IPS-18c (cell line): ENCODE data around the gene RYR2.

Source experiments
- H3K4me3 ChIP-seq: 2 replicates; pipeline ENCODE4 v1.7.0; 2013; ENCODE audit warnings: low read depth, mild to moderate bottlenecking, low read length, moderate library complexity; ENCODE audit not compliant: insufficient read depth
- H3K9me3 ChIP-seq: one replicate; pipeline ENCODE4 v1.6.1; 2013; ENCODE audit warnings: mild to moderate bottlenecking, low read length, moderate library complexity; ENCODE audit not compliant: control insufficient read depth, insufficient read depth

The RYR2 gene

DNA sequence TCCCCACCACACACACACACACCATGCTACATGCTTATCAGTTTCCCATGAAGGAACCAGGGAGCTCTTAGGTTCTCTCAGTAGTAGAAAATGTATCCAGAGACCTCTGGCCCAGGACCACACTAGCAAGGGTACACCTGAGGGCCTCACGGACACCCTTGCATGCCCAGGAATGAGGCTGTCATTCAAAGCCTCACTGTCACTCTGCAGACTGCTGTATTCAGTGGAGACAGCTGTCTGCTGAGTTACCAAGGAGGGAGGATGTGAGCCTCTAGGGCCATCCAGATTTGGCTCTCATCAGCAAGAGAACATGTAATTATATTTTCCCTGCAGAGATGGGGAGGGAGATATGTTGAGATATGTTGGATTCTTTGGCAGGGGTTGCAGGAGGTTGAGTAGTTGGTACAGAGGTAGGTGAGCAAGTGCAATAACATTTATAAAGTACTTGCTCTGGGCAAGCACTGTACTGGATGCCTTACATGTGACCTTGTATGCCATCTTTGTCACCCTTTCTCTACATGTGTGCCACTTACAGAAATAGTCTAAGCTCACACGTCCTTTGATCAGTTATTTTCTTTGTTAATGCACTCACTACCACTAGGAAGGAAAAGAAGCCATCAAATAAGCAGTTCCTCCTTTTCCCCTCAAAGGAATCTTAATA lies 598.2 kb downstream of the RYR2 start:
- Histone ChIP-seq H3K9me3 (no peaks in the 10 kb centered on the region), H3K4me3 (no peak overlapping the region)

DNA sequence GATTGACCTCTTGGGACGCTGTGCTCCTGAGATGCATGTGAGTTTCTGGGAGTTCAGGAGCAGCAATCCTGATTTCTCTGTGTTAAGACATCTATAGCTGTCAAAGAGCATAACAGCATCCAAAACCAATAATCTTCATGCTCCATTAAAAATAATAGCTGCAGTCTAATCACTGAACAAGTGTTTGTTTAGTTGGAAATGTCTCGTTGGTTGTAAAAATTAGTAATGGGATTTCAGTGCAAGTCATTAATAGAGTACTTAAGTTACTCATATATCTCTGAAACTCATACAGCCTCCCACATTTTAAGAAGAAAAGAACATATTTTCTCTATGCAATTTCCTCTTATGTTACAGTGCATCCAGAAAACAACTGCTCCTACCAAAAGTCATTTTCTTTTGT lies 599.0 kb downstream of the RYR2 start:
- no peaks in the 10 kb centered on the region for H3K9me3 ChIP-seq
- no peak overlapping the region for H3K4me3 ChIP-seq

DNA sequence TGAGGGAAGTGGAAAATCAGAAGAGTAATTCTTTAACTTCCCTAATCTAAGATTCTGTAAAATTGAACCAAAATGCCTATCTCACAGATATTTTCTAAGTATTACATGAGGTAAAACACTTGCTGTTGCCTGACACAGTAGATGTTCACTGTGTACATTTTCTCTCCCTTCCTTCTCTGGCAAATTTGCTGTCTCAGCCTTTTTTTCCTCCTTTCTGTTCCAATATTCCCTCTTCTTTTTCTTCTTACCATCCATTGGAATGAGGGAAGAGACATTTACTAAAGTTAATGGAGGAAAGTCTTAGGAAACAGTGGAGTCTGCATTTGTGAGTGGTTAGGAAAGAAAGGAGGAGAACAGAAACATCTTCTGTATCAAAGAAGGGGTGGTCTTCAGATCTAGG lies 608.8 kb downstream of the RYR2 start:
- no peaks in the 10 kb centered on the region for H3K9me3 ChIP-seq
- no peak overlapping the region for H3K4me3 ChIP-seq

DNA sequence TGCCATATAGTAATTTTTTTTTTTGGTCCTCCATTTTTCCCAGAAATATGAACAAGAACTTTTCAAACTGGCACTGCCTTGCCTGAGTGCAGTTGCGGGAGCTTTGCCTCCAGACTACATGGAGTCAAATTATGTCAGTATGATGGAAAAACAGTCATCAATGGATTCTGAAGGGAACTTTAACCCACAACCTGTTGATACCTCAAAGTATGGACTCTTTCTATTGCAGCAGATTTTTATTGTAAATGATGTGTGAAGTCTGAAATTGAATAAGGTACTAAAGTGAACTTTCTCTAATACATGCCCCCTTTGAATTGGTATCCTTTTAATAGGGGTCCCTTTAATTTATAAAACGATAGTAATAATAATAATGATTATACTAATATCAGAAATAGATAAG lies 613.8 kb downstream of the RYR2 start:
- H3K4me3 ChIP-seq: no peak overlapping the region
- no peaks in the 10 kb centered on the region for H3K9me3 ChIP-seq

DNA sequence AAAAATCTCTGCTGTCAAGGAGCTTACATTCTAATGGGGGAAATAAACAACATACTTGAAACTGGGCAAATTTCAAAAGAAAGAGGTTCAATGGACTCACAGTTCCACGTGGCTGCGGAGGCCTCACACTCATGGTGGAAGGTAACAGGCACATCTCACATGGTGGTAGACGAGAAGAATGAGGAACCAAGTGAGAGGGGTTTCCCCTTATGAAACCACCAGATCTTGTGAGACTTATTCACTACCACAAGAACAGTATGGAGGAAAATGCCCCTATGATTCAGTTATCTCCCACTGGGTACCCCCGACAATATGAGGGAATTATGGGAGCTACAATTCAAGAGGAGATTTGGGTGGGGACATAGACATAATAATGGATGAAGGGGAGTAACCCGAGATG lies 622.4 kb downstream of the RYR2 start:
- Histone ChIP-seq H3K9me3 (no peaks in the 10 kb centered on the region), H3K4me3 (no peak overlapping the region)

DNA sequence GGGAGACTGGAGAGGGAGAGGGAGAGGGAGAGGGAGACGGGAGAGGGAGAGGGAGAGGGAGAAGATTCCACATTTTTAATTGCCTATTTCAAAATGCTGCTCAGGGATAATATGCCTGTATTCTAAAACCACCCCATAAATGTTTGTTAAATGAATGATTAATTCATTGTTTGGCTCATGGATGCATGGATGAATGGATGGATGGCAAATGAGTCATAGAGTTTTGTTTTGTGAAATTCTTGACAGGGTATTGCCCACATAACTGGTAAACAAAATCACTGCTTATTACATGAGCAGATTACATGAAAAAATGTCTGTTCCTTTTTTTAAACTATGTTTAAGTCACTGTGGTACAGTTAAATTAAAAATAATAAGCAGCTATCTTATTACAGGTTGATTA lies 628.3 kb downstream of the RYR2 start:
- H3K9me3 ChIP-seq: no peaks in the 10 kb centered on the region
- H3K4me3 ChIP-seq: no peak overlapping the region

DNA sequence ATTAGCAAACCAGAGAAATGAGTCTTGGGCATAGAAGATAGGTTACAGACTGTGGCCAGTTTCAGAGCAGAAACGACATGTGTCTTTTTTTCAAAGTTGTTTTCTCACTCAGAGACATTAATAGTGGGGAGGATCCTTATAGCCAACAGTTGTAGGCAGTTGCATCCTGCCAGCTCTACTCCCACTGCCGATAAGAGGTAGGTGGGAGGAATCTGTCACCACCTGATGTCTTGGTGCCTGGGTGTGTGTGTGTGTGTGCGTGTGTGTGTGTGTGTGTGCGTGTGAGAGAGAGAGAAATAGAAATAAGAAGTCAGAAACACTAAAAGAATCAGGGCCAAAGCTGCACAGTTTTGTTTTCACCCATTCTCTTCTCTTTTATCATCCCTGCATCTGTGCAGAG lies 629.3 kb downstream of the RYR2 start:
- no peaks in the 10 kb centered on the region for H3K9me3 ChIP-seq
- H3K4me3 ChIP-seq: no peak overlapping the region

DNA sequence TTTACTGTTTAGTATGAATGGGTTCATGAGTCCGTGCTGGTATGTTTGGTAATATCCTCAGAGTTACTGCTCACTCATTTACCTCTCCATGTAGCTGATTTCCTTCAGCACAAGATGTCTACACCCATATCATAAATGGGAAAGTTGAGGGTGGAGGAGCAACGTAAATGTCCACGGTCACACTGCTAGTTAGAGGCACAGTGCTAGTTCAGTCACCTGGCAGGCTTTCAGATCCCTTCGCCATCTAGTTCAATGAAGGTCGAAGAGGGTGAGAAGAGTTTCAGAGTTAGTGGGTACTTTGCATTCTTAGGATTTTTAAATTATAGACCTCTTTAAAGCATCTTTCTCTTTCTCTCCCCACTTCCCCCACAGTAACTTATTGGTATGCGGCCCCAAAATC lies 630.0 kb downstream of the RYR2 start:
- Histone ChIP-seq H3K9me3 (no peaks in the 10 kb centered on the region), H3K4me3 (no peak overlapping the region)

DNA sequence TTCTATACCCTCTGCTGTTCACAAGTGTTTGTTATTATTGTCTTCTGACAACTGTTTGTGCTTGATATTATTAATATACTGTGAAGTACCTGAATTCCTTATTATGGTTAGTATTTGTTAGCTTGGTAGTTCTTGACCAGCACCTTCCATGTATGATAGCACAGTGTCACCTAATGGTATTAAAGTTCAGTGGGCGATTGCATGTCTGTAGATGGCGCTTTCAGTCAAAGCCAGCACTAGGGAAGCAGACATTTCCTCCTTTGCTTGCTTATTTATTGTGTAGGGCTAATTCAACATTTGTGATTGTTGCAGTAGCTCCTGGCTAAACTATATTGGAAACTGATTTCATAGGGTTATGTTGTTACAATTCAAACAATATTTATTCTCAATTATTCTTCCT lies 630.8 kb downstream of the RYR2 start:
- no peaks in the 10 kb centered on the region for H3K9me3 ChIP-seq
- no peak overlapping the region for H3K4me3 ChIP-seq

DNA sequence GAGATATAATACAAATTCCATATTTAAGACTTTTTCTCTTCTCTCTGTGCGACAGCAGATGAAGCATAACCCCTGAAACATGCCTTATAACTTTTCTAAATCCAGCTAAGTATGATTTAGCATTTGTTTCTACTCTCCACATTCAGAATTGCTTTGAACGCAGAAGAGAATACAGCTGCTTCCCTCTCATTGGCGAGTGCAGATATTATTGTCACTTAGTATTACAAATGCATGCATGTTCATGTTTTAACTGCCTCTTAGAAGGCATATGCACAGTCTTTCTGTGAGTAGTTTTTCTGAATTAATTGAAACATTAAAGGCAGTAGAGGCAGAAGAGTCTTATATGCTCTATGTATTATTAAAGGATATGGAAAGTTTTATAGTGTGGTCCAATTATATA lies 631.6 kb downstream of the RYR2 start:
- no peaks in the 10 kb centered on the region for H3K9me3 ChIP-seq
- no peak overlapping the region for H3K4me3 ChIP-seq

DNA sequence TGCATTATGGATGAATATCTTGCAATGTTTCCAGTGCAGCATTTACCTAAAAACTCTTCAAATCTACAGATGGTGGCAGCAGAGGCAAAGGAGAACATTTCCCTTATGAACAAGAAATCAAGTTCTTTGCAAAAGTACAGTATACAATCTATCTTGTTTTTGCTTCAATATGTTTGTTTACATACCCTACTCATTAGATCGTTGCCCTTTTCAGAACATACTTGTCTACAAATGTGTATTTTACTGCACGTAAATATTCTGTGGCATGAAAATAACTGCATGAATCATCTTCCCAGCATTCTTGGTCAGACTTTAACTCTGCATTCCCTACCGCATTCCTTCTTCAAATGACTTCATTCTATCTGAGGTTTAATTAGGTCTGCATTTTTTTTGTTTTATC lies 636.0 kb downstream of the RYR2 start:
- H3K9me3 ChIP-seq: no peaks in the 10 kb centered on the region
- no peak overlapping the region for H3K4me3 ChIP-seq

DNA sequence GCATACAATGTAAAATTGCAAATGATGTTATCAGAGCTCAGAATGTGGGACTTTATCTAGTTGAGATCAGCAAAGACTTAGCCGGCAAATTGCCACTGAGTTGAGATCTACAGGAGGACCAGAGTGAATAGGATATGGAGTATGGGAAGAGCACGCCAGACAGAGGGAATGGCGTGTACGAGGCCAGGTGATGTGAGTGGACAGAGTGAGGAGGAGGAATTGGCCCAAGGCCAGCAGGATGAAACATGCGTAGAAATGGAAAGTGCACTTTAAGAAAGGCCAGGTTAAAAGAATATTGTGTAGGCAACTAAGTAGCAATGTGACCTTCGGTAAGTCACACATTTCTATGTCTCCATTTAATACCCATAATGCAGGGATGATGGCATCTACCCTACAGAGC lies 637.7 kb downstream of the RYR2 start:
- Histone ChIP-seq H3K4me3 (no peak overlapping the region), H3K9me3 (no peaks in the 10 kb centered on the region)

DNA sequence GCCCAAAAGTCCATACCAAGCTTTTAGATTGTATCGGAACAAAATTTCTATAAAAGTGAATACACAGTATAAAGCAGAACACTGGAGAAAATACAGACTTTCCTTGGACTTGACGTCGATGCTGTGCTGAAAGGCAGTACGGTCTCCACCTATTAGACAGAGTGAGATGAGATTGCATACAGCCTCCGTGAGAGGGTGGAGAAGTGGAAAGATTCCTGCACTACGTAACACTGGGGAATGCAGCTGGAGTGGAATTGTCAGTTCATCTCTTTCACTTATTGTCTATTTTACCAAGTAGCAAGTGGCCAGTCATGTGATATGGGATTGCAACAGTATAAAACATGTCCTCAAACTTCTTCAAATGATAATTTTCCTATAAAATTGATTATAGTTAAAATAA lies 639.2 kb downstream of the RYR2 start:
- H3K4me3 ChIP-seq: no peak overlapping the region
- peaks cover 2% of the 10 kb centered on the region for H3K9me3 ChIP-seq

DNA sequence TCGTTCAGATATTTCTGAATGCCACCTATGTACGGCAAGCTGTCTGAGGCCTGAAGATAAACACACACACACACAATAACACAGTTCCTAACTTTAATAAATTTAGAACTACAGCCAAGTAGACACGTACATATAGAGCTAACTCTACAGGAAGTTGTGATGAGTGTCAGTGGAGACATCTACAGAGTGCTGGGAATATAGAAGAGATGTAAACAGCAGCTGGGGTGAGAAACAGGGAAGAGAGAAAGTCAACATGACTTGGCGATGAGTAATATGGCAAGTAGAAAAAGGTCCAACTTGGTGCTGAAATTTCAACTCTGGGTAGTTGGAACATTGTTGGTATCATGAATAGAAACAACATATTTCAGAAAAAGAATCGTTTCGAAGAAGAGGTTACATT lies 642.3 kb downstream of the RYR2 start:
- H3K4me3 ChIP-seq: no peak overlapping the region
- peaks cover 2% of the 10 kb centered on the region for H3K9me3 ChIP-seq

DNA sequence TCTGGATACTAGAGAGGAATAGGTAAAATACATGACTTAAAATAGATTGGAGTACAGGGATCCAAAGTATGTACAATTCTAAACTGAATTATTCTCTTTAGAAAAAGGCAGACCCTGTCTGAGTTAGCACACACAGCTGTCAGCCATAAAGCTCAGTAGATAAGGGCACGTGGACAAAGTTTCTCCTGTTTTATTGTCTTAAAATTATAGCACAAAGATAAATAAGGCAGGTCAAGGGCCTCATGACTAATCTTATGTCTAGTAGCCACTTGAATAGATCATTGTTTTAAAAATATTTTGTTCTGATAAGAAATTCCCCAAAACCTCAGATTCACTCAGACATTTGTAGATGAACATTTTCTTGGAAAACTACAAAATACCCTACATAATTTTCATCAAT lies 643.6 kb downstream of the RYR2 start:
- Histone ChIP-seq H3K9me3 (peaks cover 2% of the 10 kb centered on the region), H3K4me3 (no peak overlapping the region)

DNA sequence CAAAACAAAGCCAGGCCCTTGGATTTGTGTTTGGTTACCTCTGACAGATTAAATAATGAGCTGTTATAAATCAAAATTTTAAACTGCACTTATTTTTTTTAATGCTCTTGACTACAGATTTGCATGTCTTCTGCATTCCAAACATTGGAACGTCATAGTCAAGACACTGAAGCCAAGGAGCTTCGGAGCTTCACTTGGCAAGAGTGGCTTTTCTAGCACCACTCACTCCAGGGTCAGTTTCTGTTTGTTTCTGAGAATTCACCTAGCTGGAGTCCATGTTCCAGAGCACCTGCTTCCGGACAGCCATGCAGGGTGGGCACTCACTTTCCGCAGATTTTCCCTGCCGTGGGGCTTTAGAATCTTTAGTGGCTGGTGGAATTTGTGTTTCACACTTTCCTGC lies 645.8 kb downstream of the RYR2 start:
- Histone ChIP-seq H3K9me3 (peaks cover 2% of the 10 kb centered on the region), H3K4me3 (no peak overlapping the region)

DNA sequence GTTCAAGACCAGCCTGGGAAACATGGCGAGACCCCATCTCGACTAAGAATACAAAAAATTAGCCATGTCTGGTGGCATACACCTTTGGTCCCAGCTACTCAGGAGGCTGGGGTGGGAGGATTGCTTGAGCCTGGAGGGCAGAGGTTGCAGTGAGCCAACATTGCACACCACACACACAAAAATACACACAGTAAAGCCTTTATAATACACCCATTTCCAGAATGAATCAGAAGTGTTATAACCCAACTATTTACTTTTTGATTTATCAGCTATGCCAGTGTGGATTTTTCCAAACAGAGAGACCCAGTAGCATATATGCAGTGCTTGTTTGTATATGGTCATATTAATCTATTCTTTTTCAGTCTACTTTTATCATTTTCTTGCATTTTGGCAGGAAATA lies 648.7 kb downstream of the RYR2 start:
- H3K4me3 ChIP-seq: no peak overlapping the region
- peaks cover 2% of the 10 kb centered on the region for H3K9me3 ChIP-seq

DNA sequence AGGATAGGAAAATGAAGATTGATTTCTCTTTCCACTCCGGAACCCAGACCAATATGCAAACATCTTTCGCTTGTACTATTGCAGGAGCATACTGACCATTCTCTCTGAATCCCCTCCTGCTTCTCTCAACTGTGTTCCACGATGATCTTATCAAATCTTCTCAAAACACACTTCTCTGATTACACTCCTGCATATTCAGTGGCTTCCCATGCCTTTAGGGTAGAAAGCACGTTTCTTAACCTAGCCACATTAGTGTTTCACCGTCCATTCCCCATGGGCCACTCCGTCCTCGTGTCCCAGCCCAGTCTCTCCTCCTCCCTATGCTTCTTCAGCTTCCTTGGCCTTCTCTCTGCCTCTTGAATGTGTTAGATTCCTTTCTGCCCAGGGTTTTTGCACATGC lies 650.3 kb downstream of the RYR2 start:
- Histone ChIP-seq H3K4me3 (no peak overlapping the region), H3K9me3 (no peaks in the 10 kb centered on the region)

DNA sequence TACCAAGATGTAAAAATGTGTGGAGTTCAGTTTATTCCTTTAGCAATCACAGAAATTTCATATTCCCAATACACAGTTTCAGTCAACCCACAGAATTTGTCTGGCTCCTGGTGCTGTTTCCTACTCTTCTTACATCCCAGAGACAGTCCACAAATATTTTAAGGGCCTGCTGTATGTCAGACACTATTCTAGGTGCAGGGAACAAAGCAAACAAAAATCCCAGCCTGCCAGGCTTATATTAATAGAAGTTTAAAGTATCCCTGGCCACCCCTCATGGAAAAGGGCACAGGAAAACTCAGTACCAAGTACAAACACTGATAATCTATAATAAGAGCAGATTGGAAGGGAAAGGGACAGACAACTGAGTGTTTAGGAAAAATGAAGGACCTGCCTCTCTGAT lies 653.9 kb downstream of the RYR2 start:
- Histone ChIP-seq H3K4me3 (no peak overlapping the region), H3K9me3 (no peaks in the 10 kb centered on the region)
